Amniotic stem cell (primary cell): ENCODE results near the gene ERCC5.

Experiments
- DNase-seq: peaks from one replicate; lab custom pipeline; 2025; lab: John Stamatoyannopoulos, UW

Gene ERCC5

DNA sequence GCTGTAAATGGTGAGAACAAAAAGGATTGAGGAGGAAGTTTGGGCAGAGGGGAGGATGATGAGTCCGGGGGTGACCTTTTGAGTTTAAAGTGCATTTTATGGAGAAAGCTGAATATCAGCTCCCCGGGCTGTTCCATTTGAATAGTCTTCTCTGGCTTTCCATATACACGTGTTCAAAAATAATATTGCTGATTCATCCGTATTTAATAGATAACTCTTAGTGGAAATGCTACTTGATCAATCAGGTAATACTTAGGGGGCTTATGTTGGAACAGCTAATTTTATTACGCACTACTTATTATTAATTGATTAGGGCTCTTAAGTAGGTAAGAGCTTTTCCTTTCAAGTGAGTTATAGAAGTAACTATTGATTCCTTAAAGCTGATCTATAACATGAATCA, 76.4 kb downstream of the ERCC5 start:
- DNase-seq = no peak
